Stimulated activated CD4-positive, alpha-beta T cell treated with anti-CD3 and anti-CD28 coated beads, Interleukin-1b, Interleukin-23, amount 100 ng/mL, for 1 hour (primary cell): ENCODE measurements around the gene CEP152.
"Not testable (repeated sequence)": the region's sequence is repeated elsewhere in the genome, so short reads cannot be mapped to it uniquely, and the experiment has no call there.

Source experiments
- DNase-seq, 2 donors: peaks; one replicate each; pipeline ENCODE4 v3.0.0-alpha.2; 2020; ENCODE audit warnings: low read depth in 2 of 2

The CEP152 gene

GRCh38 chr15:48810414-48811324 lies at the start of gene CEP152:
Gene CEP152, minus strand, starts transcription at chr15:48811069. Its CDS starts 5,420 bp downstream, at chr15:48805649.
- peak; percentile 94 to 96 for DNase-seq

- no peak for DNase-seq
Observed at GRCh38 chr15:48859426-48859825, 48.6 kb upstream of the CEP152 start.

GRCh38 chr15:48858401-48858800 lies 47.5 kb upstream of the CEP152 start:
- no peak for DNase-seq

- DNase-seq: no peak
Observed at GRCh38 chr15:48856942-48857341, 46.1 kb upstream of the CEP152 start.

GRCh38 chr15:48855501-48856440 lies 44.9 kb upstream of the CEP152 start:
- DNase-seq: no peak

- DNase-seq: not testable (repeated sequence)
Observed at GRCh38 chr15:48854434-48854833, 43.6 kb upstream of the CEP152 start.

GRCh38 chr15:48851956-48852355 lies 41.1 kb upstream of the CEP152 start:
- no peak for DNase-seq

GRCh38 chr15:48850648-48851047 lies 39.8 kb upstream of the CEP152 start:
- DNase-seq: no peak

- DNase-seq: no peak
Observed at GRCh38 chr15:48845123-48845522, 34.3 kb upstream of the CEP152 start.

- no peak for DNase-seq
Observed at GRCh38 chr15:48842501-48842900, 31.6 kb upstream of the CEP152 start.

- no peak for DNase-seq
Observed at GRCh38 chr15:48834756-48835155, 23.9 kb upstream of the CEP152 start.

- no peak for DNase-seq
Observed at GRCh38 chr15:48833526-48834239, 22.8 kb upstream of the CEP152 start.

GRCh38 chr15:48832648-48833047 lies 21.8 kb upstream of the CEP152 start:
- DNase-seq: no peak

- DNase-seq: no peak
Observed at GRCh38 chr15:48828906-48829305, 18.0 kb upstream of the CEP152 start.

- no peak for DNase-seq
Observed at GRCh38 chr15:48828471-48828870, 17.6 kb upstream of the CEP152 start.

GRCh38 chr15:48825075-48825474 lies 14.2 kb upstream of the CEP152 start:
- no peak for DNase-seq

GRCh38 chr15:48823706-48824105 lies 12.8 kb upstream of the CEP152 start:
- DNase-seq: no peak

GRCh38 chr15:48823237-48823636 lies 12.4 kb upstream of the CEP152 start:
- DNase-seq: no peak

GRCh38 chr15:48814286-48814685 lies 3.4 kb upstream of the CEP152 start:
- no peak for DNase-seq

GRCh38 chr15:48811325-48811958 lies 573 bp upstream of the CEP152 start:
- DNase-seq: no peak

- no peak for DNase-seq
Observed at GRCh38 chr15:48806151-48806550, 4.7 kb downstream of the CEP152 start.
